ENCODE measurements around the gene MMEL1.

The MMEL1 gene

GRCh38 chr1:2587860-2588571 is 44.8 kb downstream of the MMEL1 start:
- TF ChIP-seq CTCF (IDR thresholded peaks at IDR 0.05; ENCODE audit: control insufficient read depth, insufficient read depth, low read depth, low read length, missing control alignments), result no peak
- peak overlapping the region; percentile 79 for H3K4me3 ChIP-seq (ENCODE audit: control insufficient read depth, low read depth, low read length)
- DNase-seq (ENCODE audit: low read depth), result no peak

GRCh38 chr1:2587071-2587859 is 45.6 kb downstream of the MMEL1 start:
- peak overlapping the region; percentile 79 for H3K4me3 ChIP-seq (ENCODE audit: control insufficient read depth, low read depth, low read length)
- DNase-seq (ENCODE audit: low read depth), result no peak
- TF ChIP-seq CTCF (IDR thresholded peaks at IDR 0.05; ENCODE audit: control insufficient read depth, insufficient read depth, low read depth, low read length, missing control alignments), result no peak

- peak within 1 kb of the TSS; percentile 79 for H3K4me3 ChIP-seq (ENCODE audit: control insufficient read depth, low read depth, low read length)
- no peak for TF ChIP-seq CTCF (IDR thresholded peaks at IDR 0.05; ENCODE audit: control insufficient read depth, insufficient read depth, low read depth, low read length, missing control alignments)
- DNase-seq (ENCODE audit: low read depth), result peak; percentile 96
Observed at GRCh38 chr1:2586154-2587070, 46.4 kb downstream of the MMEL1 start, which contains the start of gene PRXL2B. TSS of gene PRXL2B (plus strand) at chr1:2586777. CDS start at chr1:2586886, 109 bp downstream.

GRCh38 chr1:2585318-2586092 is 47.3 kb downstream of the MMEL1 start:
- no peak for TF ChIP-seq CTCF (IDR thresholded peaks at IDR 0.05; ENCODE audit: control insufficient read depth, insufficient read depth, low read depth, low read length, missing control alignments)
- no peak for DNase-seq (ENCODE audit: low read depth)
- peak overlapping the region; percentile 51 for H3K4me3 ChIP-seq (ENCODE audit: control insufficient read depth, low read depth, low read length)

- TF ChIP-seq CTCF (IDR thresholded peaks at IDR 0.05; ENCODE audit: control insufficient read depth, insufficient read depth, low read depth, low read length, missing control alignments), result no peak
- no peak for DNase-seq (ENCODE audit: low read depth)
- peak overlapping the region; percentile 51 for H3K4me3 ChIP-seq (ENCODE audit: control insufficient read depth, low read depth, low read length)
Observed at GRCh38 chr1:2584686-2585317, 48.0 kb downstream of the MMEL1 start.
